GM18505 (cell line): ENCODE results near the gene RHOC.
A peak's percentile ranks its signal among the peaks of the same experiment; 100 is the strongest.

Experiments used
- ATAC-seq: cut with Tn5 transposase; IDR thresholded peaks from one replicate; pipeline ENCODE4 v1.9.1; 2021; ENCODE audit not compliant: unreplicated experiment
- POLR2A ChIP-seq: IDR thresholded peaks from 4 replicates; pipeline ENCODE4 v1.6.1; 2011; ENCODE audit warnings: borderline replicate concordance; ENCODE audit not compliant: insufficient read depth, insufficient read length; ENCODE audit errors: extremely low read depth

RHOC gene

GRCh38 chr1:112702420-112703261 is 4.3 kb downstream of the RHOC start:
- TF ChIP-seq POLR2A = no peak
- ATAC-seq = no peak

- TF ChIP-seq POLR2A = no peak
- no peak for ATAC-seq
Observed at GRCh38 chr1:112702067-112702395, 4.9 kb downstream of the RHOC start.

- ATAC-seq = no peak
- no peak for TF ChIP-seq POLR2A
Observed at GRCh38 chr1:112701227-112702066, 5.5 kb downstream of the RHOC start.

GRCh38 chr1:112700290-112701226 is 6.4 kb downstream of the RHOC start:
- TF ChIP-seq POLR2A = no peak
- ATAC-seq = peak; percentile 57

- ATAC-seq = no peak
Observed at GRCh38 chr1:112699425-112700144, 7.3 kb downstream of the RHOC start.

GRCh38 chr1:112698366-112699310 is 8.3 kb downstream of the RHOC start:
- TF ChIP-seq POLR2A = no peak
- no peak for ATAC-seq

More at GRCh38 chr1:112699425-112700144, 7.3 kb downstream of the RHOC start:
- TF ChIP-seq POLR2A = no peak

GRCh38 chr1:112697781-112698201 is 9.1 kb downstream of the RHOC start:
- no peak for TF ChIP-seq POLR2A
- no peak for ATAC-seq

GRCh38 chr1:112696578-112697314 is 10.2 kb downstream of the RHOC start:
- TF ChIP-seq POLR2A = no peak
- no peak for ATAC-seq

GRCh38 chr1:112695276-112695675 is 11.7 kb downstream of the RHOC start:
- TF ChIP-seq POLR2A = no peak
- ATAC-seq = no peak

GRCh38 chr1:112694363-112694929 is 12.5 kb downstream of the RHOC start:
- ATAC-seq = no peak

GRCh38 chr1:112693821-112694220 is 13.1 kb downstream of the RHOC start:
- no peak for TF ChIP-seq POLR2A
- ATAC-seq = no peak

More at GRCh38 chr1:112694363-112694929, 12.5 kb downstream of the RHOC start:
- no peak for TF ChIP-seq POLR2A

- ATAC-seq = no peak
- no peak for TF ChIP-seq POLR2A
Observed at GRCh38 chr1:112692681-112693080, 14.2 kb downstream of the RHOC start.
